HepG2 (cell line): ENCODE results near the gene IFI27L2. TPM values are rescaled to one million over a fixed set of nuclear protein-coding genes. Genes with fewer than 3 reads are reported as not detected.

Experiments used
- FOXA1 ChIP-seq, 2 experiments: fragments of 450-650 bp in 1 of 2; sonication (generic) in 1 of 2; formaldehyde crosslinking in 1 of 2; IDR thresholded peaks; 2 replicates each; pipeline versions ENCODE4 v1.4.0 to v1.6.1; 2016 to 2020; ENCODE audit warnings: missing genetic modification reagents in 1 of 2
- FOXJ3 ChIP-seq: sonication (generic); formaldehyde crosslinking; IDR thresholded peaks from 2 replicates; pipeline ENCODE4 v1.4.0; 2020; ENCODE audit warnings: missing genetic modification reagents, mild to moderate bottlenecking, borderline replicate concordance
- GMEB2 ChIP-seq: IDR thresholded peaks from 2 replicates; pipeline ENCODE4 v1.6.1; 2016; ENCODE audit warnings: missing biosample characterization, missing genetic modification reagents, low read depth
- HDAC1 ChIP-seq: sonication (generic); formaldehyde crosslinking; IDR thresholded peaks from 2 replicates; pipeline ENCODE4 v1.5.1; 2020; ENCODE audit warnings: mild to moderate bottlenecking, missing genetic modification reagents
- HHEX ChIP-seq: IDR thresholded peaks from 2 replicates; pipeline ENCODE4 v1.6.1; 2016; ENCODE audit warnings: control low read depth
- KMT2A ChIP-seq: sonication (generic); formaldehyde crosslinking; IDR thresholded peaks from 2 replicates; pipeline ENCODE4 v1.4.0; 2020; ENCODE audit warnings: missing genetic modification reagents
- NR2C2 ChIP-seq: sonication (generic); formaldehyde crosslinking; IDR thresholded peaks from 2 replicates; pipeline ENCODE4 v1.4.0; 2020; ENCODE audit warnings: missing genetic modification reagents, mild to moderate bottlenecking, moderate library complexity, borderline replicate concordance
- SAP130 ChIP-seq: IDR thresholded peaks from 2 replicates; pipeline ENCODE4 v1.6.1; 2016; ENCODE audit warnings: low read depth
- SIX1 ChIP-seq: sonication (generic); formaldehyde crosslinking; IDR thresholded peaks from 2 replicates; pipeline ENCODE4 v1.4.0; 2020; ENCODE audit warnings: missing genetic modification reagents, borderline replicate concordance
- SOX13 ChIP-seq, 3 experiments: fragments of 450-650 bp in 1 of 3; sonication (generic) in 1 of 3; formaldehyde crosslinking in 1 of 3; IDR thresholded peaks in 2 of 3; conservative IDR thresholded peaks in 1 of 3; 2 replicates each; pipeline versions ENCODE4 v1.5.0 to v1.6.1; 2016 to 2020; ENCODE audit warnings: antibody characterized with exemption in 1 of 3, mild to moderate bottlenecking in 1 of 3, missing compliant biosample characterization in 1 of 3, missing genetic modification reagents in 1 of 3, moderate library complexity in 1 of 3
- TBX2 ChIP-seq: sonication (generic); formaldehyde crosslinking; IDR thresholded peaks from 2 replicates; pipeline ENCODE4 v1.5.0; 2020; ENCODE audit warnings: missing genetic modification reagents, mild to moderate bottlenecking, borderline replicate concordance
- TFAP4 ChIP-seq: sonication (generic); IDR thresholded peaks from 2 replicates; pipeline ENCODE4 v1.6.1; 2016; ENCODE audit warnings: low read depth, borderline replicate concordance
- ZBTB14 ChIP-seq: sonication (generic); formaldehyde crosslinking; IDR thresholded peaks from 2 replicates; pipeline ENCODE4 v1.4.0; 2020; ENCODE audit warnings: missing genetic modification reagents
- ZKSCAN1 ChIP-seq: fragments of 150-350 bp; IDR thresholded peaks from 2 replicates; pipeline ENCODE4 v1.6.1; 2014; ENCODE audit warnings: low read length
- ZNF124 ChIP-seq: sonication (generic); formaldehyde crosslinking; IDR thresholded peaks from 2 replicates; pipeline ENCODE4 v1.4.0; 2020; ENCODE audit warnings: missing genetic modification reagents
- ZNF18 ChIP-seq: sonication (generic); formaldehyde crosslinking; IDR thresholded peaks from 2 replicates; pipeline ENCODE4 v1.8.0; 2022; ENCODE audit warnings: mild to moderate bottlenecking, missing genetic modification reagents; ENCODE audit not compliant: insufficient replicate concordance
- ZNF263 ChIP-seq: sonication (generic); formaldehyde crosslinking; IDR thresholded peaks from 2 replicates; pipeline ENCODE4 v1.4.0; 2020; ENCODE audit warnings: missing genetic modification reagents
- ZNF354B ChIP-seq: sonication (generic); formaldehyde crosslinking; IDR thresholded peaks from 2 replicates; pipeline ENCODE4 v1.8.0; 2022; ENCODE audit warnings: mild to moderate bottlenecking, missing genetic modification reagents
- ZNF441 ChIP-seq: sonication (generic); formaldehyde crosslinking; IDR thresholded peaks from 2 replicates; pipeline ENCODE4 v1.7.0; 2021; ENCODE audit warnings: missing genetic modification reagents, borderline replicate concordance
- ZNF549 ChIP-seq: sonication (generic); formaldehyde crosslinking; IDR thresholded peaks from 2 replicates; pipeline ENCODE4 v1.5.0; 2020; ENCODE audit warnings: missing genetic modification reagents
- ZNF710 ChIP-seq: sonication (generic); formaldehyde crosslinking; IDR thresholded peaks from 2 replicates; pipeline ENCODE4 v1.5.0; 2020; ENCODE audit warnings: mild to moderate bottlenecking, missing genetic modification reagents, borderline replicate concordance
- ZNF841 ChIP-seq: sonication (generic); formaldehyde crosslinking; IDR thresholded peaks from 2 replicates; pipeline ENCODE4 v1.8.1; 2023; ENCODE audit warnings: missing genetic modification reagents, borderline replicate concordance
- polyA plus RNA-seq, 8 experiments: library from polyadenylated mRNA; depleted of rRNA in 3 of 8; stranded (reverse) in 7 of 8; unstranded in 1 of 8; fragments of >200 nt; fragmentation: Illumina TruSeq in 4 of 8; extraction: Trizol in 4 of 8; gene quantifications; 2 replicates each; pipeline versions ENCODE4 v1.2.1 to v1.2.3, GENCODE V29; 2011 to 2016; ENCODE audit warnings: low read depth in 4 of 8, missing spikeins in 1 of 8, mixed read lengths in 1 of 8; ENCODE audit not compliant: insufficient read depth in 1 of 8
- total RNA-seq, 5 experiments: library from RNA; depleted of rRNA; stranded (reverse); fragments of >200 nt; fragmentation: Illumina TruSeq; extraction: Trizol; gene quantifications; 2 replicates each; pipeline ENCODE4 v1.2.3, GENCODE V29; 2016; ENCODE audit warnings: low read depth in 1 of 5
- TF ChIP-seq, protein P1 (sequence below): sonication (generic); formaldehyde crosslinking; IDR thresholded peaks from 2 replicates; pipeline ENCODE4 v1.4.0; 2020; ENCODE audit warnings: missing genetic modification reagents, borderline replicate concordance

IFI27L2 gene
- total and polyA plus RNA-seq, 2 of the 13 experiments (the other 11 are each of a cell fraction or from before 2014, with no cell fraction given), result 4.3 to 4.8 TPM

DNA sequence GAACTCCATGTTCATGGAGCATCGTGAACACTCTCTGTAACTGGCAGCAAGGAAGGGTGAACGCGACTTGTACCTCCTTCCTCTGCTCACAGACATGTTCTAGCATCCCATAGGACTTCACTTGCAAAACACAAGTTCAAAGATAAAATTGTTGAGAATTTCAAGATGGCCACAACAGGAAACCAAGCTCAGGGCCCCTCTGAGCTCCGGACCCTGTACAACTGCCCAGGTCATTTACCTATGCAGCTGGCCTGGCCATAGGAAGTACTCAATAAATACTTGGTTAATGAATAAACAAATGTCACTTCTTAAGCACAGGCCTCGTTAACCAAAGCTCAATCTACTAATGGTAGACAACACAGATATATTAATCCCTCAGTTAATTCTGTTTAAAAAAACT lies 33.1 kb upstream of the IFI27L2 start (continued):
- no peak for TF ChIP-seq SOX13 (IDR thresholded peaks at IDR 0.05)
- TF ChIP-seq SOX13 (CRISPR knock-in tag; conservative IDR thresholded peaks at IDR 0.05 in 1 of 2, IDR thresholded peaks at IDR 0.05 in 1 of 2), result no peak
- no peak for TF ChIP-seq ZNF354B (CRISPR knock-in tag)
- TF ChIP-seq GMEB2 (CRISPR knock-in tag), result no peak
- no peak for TF ChIP-seq FOXJ3 (CRISPR knock-in tag)
- no peak for TF ChIP-seq ZBTB14
- TF ChIP-seq TBX2, result no peak
- peak; percentile 35; the same call in 1 of the 2 replicates for TF ChIP-seq TFAP4
- TF ChIP-seq ZNF549 (CRISPR knock-in tag), result no peak
- no peak for TF ChIP-seq ZNF18
- TF ChIP-seq ZNF124 (CRISPR knock-in tag), result no peak
- peak; percentile 35 for TF ChIP-seq SAP130 (CRISPR knock-in tag)
- no peak for TF ChIP-seq HDAC1
- TF ChIP-seq KMT2A (CRISPR knock-in tag), result no peak
- TF ChIP-seq FOXA1 (IDR thresholded peaks at IDR 0.05), result no peak
- no peak for TF ChIP-seq FOXA1 (CRISPR knock-in tag; IDR thresholded peaks at IDR 0.05)
- no peak for TF ChIP-seq SIX1 (CRISPR knock-in tag)
- TF ChIP-seq HHEX (CRISPR knock-in tag), result no peak
- TF ChIP-seq ZNF441 (CRISPR knock-in tag), result no peak
- no peak for TF ChIP-seq ZNF263 (CRISPR knock-in tag)
- no peak for TF ChIP-seq NR2C2
- TF ChIP-seq ZKSCAN1, result no peak
- no peak for TF ChIP-seq ZNF841
- TF ChIP-seq, protein P1, sequence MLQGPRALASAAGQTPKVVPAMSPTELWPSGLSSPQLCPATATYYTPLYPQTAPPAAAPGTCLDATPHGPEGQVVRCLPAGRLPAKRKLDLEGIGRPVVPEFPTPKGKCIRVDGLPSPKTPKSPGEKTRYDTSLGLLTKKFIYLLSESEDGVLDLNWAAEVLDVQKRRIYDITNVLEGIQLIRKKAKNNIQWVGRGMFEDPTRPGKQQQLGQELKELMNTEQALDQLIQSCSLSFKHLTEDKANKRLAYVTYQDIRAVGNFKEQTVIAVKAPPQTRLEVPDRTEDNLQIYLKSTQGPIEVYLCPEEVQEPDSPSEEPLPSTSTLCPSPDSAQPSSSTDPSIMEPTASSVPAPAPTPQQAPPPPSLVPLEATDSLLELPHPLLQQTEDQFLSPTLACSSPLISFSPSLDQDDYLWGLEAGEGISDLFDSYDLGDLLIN (CRISPR knock-in tag), result no peak
- no peak for TF ChIP-seq ZNF710
- TF ChIP-seq, all 625 proteins: peak for 17
